Tongue (tissue), 2 donors: ENCODE data around the gene TJP2. TPM values are rescaled to one million over a fixed set of nuclear protein-coding genes. Genes with fewer than 3 reads are reported as not detected.
A peak's percentile ranks its signal among the peaks of the same experiment; 100 is the strongest.

Experiments
- DNase-seq: peaks from one replicate; pipeline ENCODE4 v3.0.0-alpha.2; 2015
- total RNA-seq: library from RNA; depleted of rRNA; stranded (reverse); fragments of >200 nt; gene quantifications from one replicate; pipeline ENCODE4 v1.2.3, GENCODE V29; 2014

The TJP2 gene
- total RNA-seq, 1 donor from 2014 or later, result 46.3 TPM

- no peak for DNase-seq
Measured at GRCh38 chr9:69234683-69235082, 60.6 kb downstream of the TJP2 start.

- peak; percentile 17 for DNase-seq
Measured at GRCh38 chr9:69236188-69236587, 62.1 kb downstream of the TJP2 start.

- no peak for DNase-seq
Measured at GRCh38 chr9:69237702-69238295, 63.7 kb downstream of the TJP2 start.

GRCh38 chr9:69243116-69243515 lies 69.0 kb downstream of the TJP2 start:
- no peak for DNase-seq

- no peak for DNase-seq
Measured at GRCh38 chr9:69246629-69247028, 72.6 kb downstream of the TJP2 start.

GRCh38 chr9:69248005-69248404 lies 73.9 kb downstream of the TJP2 start:
- DNase-seq, result no peak

- DNase-seq, result no peak
Measured at GRCh38 chr9:69249337-69249736, 75.3 kb downstream of the TJP2 start.

GRCh38 chr9:69250681-69251080 lies 76.6 kb downstream of the TJP2 start:
- DNase-seq, result no peak

- DNase-seq, result no peak
Measured at GRCh38 chr9:69252436-69252835, 78.4 kb downstream of the TJP2 start.

- peak; percentile 77 for DNase-seq
Measured at GRCh38 chr9:69253057-69253456, 79.0 kb downstream of the TJP2 start.

GRCh38 chr9:69254223-69254622 lies 80.1 kb downstream of the TJP2 start:
- peak; percentile 34 for DNase-seq

DNA sequence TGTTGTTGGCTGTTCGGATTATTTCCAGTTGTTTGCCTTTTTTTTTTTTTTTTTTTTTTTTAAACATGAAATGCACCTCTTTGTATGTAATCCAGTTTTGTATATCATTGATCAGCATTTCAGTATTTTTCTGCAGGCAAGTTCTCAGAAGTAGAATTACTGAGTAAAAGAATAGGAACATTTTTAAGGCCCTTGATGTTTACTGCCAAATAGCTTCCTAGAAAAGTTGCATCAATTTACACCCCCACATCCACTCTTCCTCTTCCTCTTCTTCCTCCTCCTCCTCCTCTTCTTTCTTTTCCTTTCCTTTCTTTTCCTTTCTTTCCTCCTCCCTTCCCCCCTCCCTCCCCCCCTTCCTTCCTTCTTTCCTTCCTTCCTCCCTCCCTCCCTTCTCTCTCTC lies 81.5 kb downstream of the TJP2 start:
- DNase-seq, result no peak

GRCh38 chr9:69258551-69258950 lies 84.5 kb downstream of the TJP2 start:
- no peak for DNase-seq

DNA sequence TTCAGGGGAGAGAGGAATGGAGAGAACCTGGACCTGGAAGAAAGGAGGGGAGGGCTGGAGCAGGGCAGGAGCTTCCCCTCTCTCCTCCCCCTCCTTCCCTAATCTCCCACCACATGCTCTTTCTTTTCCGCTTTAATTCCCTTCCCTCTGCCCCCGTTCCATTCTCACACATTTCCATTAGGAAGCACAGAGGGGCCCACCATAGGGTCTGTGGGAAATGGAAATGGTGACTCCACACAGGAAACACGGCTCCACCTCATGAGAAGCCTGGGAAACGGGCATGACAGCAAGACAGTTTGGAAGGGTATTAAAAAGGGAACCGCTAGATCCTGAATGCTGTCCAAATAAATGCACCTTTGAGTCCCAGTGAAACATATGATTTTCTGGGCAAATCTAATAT lies 86.1 kb downstream of the TJP2 start:
- no peak for DNase-seq

- no peak for DNase-seq
Measured at GRCh38 chr9:69261636-69262035, 87.6 kb downstream of the TJP2 start.

GRCh38 chr9:69264526-69264925 lies 90.4 kb downstream of the TJP2 start:
- no peak for DNase-seq

DNA sequence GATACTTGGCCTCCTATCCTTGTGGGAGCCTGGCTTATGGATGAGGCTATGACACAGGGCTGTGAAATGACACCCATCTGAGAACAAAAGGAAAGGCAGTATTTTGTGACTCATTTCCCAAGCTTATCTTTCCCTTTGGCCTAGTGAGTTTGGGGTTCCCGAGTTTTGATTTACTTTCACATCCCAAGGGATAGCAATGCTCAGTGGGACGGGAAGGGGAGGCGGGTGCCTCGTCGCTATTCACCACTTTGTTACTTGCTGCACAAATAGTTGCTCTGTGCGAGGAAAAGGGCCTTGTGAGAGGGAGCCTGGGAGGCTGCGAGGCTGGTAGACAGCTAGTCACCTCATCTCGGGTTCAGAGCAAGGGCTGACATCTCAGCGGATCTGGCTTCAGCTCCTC lies 91.8 kb downstream of the TJP2 start:
- no peak for DNase-seq

GRCh38 chr9:69272212-69272611 lies 98.1 kb downstream of the TJP2 start:
- no peak for DNase-seq

- peak; percentile 72 for DNase-seq
Measured at GRCh38 chr9:69273161-69273560, 99.1 kb downstream of the TJP2 start.

- peak; percentile 18 for DNase-seq
Measured at GRCh38 chr9:69276775-69277174, 102.7 kb downstream of the TJP2 start.

DNA sequence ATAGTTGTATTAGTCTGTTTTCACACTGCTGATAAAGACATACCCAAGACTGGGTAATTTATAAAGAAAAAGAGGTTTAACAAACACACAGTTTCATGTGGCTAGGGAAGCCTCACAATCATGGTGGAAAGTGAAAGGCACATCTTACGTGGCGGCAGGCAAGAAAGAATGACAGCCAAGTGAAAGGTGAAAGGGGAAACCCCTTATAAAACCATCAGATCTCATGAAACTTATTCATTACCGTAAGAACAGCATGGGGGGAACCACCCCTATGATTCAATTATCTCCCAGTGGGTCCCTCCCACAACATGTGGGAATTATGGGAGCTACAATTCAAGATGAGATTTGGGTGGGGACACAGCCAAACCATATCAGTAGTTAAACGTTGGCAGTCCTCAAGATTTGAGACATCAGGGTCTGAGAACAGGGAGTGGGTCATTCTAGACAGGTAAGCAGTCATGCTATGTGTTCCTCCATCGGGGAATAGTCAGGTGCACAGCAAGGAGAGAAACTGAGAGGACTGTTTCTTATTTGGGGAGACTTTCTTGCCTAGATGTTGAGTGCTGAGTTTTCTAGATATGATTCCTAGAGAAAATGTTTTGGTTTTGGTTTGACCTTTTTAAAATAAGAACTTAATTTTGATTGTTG lies 105.1 kb downstream of the TJP2 start:
- no peak for DNase-seq

DNA sequence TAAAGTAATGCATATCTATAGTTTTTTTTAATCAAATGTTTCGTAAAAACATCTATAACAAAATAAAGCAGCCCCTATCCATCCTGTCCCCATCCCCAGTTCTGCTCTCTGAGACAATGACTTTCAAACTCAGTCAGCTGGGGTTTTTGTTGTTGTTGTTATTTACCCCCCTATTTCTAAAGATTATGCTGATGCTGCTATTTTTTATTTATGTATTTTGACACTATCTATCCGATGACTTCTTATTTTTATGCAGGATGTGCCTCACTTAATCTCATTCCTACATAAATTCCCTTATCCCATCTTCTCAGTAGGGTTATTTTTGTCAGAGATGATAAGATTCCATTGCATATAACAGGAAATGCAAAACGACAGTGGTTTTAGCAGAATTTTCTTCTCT lies 105.7 kb downstream of the TJP2 start:
- DNase-seq, result no peak

DNA sequence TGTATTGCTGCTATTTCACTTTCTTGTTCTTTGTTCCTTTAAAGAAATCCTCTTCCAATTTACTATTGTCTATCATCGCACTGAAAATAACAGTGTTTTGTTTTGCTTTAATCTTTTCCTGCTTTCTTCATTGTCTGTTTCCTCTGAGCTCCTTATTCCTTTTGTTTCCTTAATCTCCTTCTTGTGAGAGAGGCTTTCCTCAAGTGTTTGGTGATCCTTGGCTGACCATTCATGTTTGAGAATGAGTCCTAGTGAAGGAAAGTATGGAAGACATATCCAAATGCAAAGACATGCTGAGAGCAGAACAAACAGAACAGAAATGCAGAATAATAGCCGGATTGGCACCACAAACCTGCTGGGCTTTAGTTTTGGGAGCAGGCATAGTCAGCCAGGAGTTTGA lies 108.9 kb downstream of the TJP2 start:
- DNase-seq, result no peak

- no peak for DNase-seq
Measured at GRCh38 chr9:69292078-69292477, 118.0 kb downstream of the TJP2 start.

DNA sequence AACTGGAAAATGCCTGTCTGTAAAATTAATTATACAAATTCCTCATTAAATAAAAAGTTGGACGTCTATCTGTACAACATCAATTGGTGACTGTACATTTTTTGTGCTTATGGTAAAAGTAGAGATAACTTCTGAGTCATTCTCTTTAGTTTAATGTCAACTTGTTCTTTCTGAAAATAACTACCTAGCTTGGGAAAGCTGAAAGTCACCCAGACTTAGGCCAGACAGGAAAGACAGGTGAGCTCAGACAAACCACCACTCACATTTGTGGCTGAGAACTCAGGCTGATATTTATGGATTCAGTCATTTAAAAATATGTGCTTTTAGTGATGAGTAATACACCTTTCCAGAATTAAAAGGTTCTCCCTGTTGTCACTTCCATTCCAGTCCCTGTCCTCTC lies 119.1 kb downstream of the TJP2 start:
- no peak for DNase-seq
